Activated B cell treated with CpG ODN at 0.5 μM for 24 hours (primary cell): ENCODE data around the gene SRGAP3. TPM values are rescaled to one million over a fixed set of nuclear protein-coding genes. Genes with fewer than 3 reads are reported as not detected.

ENCODE experiments used
- ATAC-seq: fragments of 200-7000 bp; cut with Tn5 transposase; one replicate; pipeline ENCODE4 v1.10.0; 2021; ENCODE audit warnings: low read depth, mild to moderate bottlenecking, moderate library complexity
- CTCF ChIA-PET: fragments of 350-600 bp; sonication (Branson Sonifier 250); formaldehyde crosslinking; loops from one replicate; lab custom pipeline; 2021; ENCODE audit warnings: antibody characterized with exemption; lab: Charles Lee
- POLR2A ChIA-PET: fragments of 350-600 bp; sonication (Branson Sonifier 250); formaldehyde crosslinking; loops from one replicate; lab custom pipeline; 2021; ENCODE audit warnings: antibody characterized with exemption; lab: Charles Lee
- DNase-seq: peaks from one replicate; pipeline ENCODE4 v3.0.0; 2022
- H3K27ac Mint-ChIP-seq: one replicate; pipeline ENCODE4 v1.8.0; 2020; ENCODE audit warnings: mixed read lengths
- H3K27me3 Mint-ChIP-seq: one replicate; pipeline ENCODE4 v1.8.0; 2021; ENCODE audit warnings: mixed read lengths
- H3K36me3 Mint-ChIP-seq: one replicate; pipeline ENCODE4 v1.8.0; 2021; ENCODE audit warnings: low read depth, mixed read lengths
- H3K4me1 Mint-ChIP-seq: one replicate; pipeline ENCODE4 v1.8.0; 2021; ENCODE audit warnings: mixed read lengths
- H3K4me3 Mint-ChIP-seq: one replicate; pipeline ENCODE4 v1.8.0; 2020; ENCODE audit warnings: mild to moderate bottlenecking, mixed read lengths
- H3K9me3 Mint-ChIP-seq: one replicate; pipeline ENCODE4 v1.8.0; 2020; ENCODE audit warnings: mixed read lengths
- CTCF ChIP-seq: fragments of 200-600 bp; IDR thresholded peaks from one replicate; pipeline ENCODE4 v1.8.0; 2022; ENCODE audit warnings: antibody characterized with exemption, mild to moderate bottlenecking
- intact Hi-C: fragments of 100-400 bp; cut with micrococcal nuclease; formaldehyde crosslinking; loops from one replicate; pipeline ENCODE4 v1.15.1; 2024
- total RNA-seq: library from RNA; stranded (reverse); gene quantifications from 2 replicates; pipeline ENCODE4 v1.2.3, GENCODE V29; 2022

Gene SRGAP3
- total RNA-seq, 1 donor from 2014 or later = 0.58 TPM

GRCh38 chr3:9108876-9109567 is 140.4 kb downstream of the SRGAP3 start:
- Mint-ChIP-seq H3K4me3 (no peak overlapping the region), H3K36me3 (no peaks in the 10 kb centered on the region), H3K27me3 (peaks cover 11% of the 10 kb centered on the region), H3K27ac (no peak overlapping the region), H3K9me3 (no peaks in the 10 kb centered on the region), H3K4me1 (no peaks in the 10 kb centered on the region)
- CTCF ChIA-PET = no interaction called here
- POLR2A ChIA-PET = no interaction called here
- TF ChIP-seq CTCF = no peak
- no peak for ATAC-seq
- intact Hi-C loops = no loop called here
- no peak for DNase-seq

DNA sequence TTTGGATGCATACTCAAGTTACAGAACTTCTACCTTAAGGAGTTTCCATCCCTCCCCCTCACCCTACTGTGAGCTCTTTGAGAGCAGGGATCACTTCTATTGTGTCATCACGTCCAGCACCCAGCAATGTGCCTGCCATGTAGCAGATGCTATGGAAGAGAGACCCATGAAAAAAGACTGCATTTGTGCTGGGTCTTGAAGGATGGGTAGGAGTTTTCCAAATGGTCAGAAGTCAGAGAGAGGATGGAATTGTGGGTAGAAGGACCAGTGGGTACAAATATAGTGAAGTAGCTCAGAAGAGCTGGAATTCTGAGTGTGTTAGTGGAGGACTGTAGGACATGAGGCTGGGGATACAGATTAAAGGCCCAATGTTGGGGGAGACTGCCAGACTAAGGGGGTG is 141.7 kb downstream of the SRGAP3 start:
- Mint-ChIP-seq H3K9me3 (no peaks in the 10 kb centered on the region), H3K4me1 (no peaks in the 10 kb centered on the region), H3K36me3 (no peaks in the 10 kb centered on the region), H3K27me3 (peaks cover 11% of the 10 kb centered on the region), H3K4me3 (no peak overlapping the region), H3K27ac (no peak overlapping the region)
- intact Hi-C loops = no loop called here
- ATAC-seq = no peak
- ChIA-PET POLR2A (no interaction called here), CTCF (no interaction called here)
- no peak for DNase-seq
- no peak for TF ChIP-seq CTCF

DNA sequence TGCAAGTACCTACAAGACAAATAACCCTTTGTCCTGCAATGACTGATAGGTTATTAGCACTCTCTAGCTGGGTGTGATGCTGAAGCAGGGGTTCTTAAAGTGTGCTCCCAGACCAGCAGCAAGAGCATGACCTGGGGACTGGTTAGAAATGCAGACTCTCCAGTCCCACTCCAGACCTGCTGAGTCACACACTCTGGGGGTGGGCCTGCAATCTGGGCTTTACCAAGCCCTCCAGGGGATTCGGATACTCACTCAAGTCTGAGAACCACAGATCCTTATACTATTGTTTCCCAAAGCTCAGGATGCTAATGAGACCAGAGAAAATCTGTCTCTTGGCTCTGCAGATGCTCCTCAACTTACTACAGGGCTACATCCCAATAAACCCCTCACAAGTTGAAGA is 144.0 kb downstream of the SRGAP3 start:
- H3K27ac Mint-ChIP-seq = no peak overlapping the region
- intact Hi-C loops = no loop called here
- no peak for DNase-seq
- no peak overlapping the region for H3K4me3 Mint-ChIP-seq
- ATAC-seq = no peak
- no peaks in the 10 kb centered on the region for H3K4me1 Mint-ChIP-seq
- ChIA-PET CTCF (no interaction called here), POLR2A (no interaction called here)
- H3K27me3 Mint-ChIP-seq = peaks cover 9% of the 10 kb centered on the region
- H3K9me3 Mint-ChIP-seq = no peaks in the 10 kb centered on the region
- H3K36me3 Mint-ChIP-seq = no peaks in the 10 kb centered on the region
- TF ChIP-seq CTCF = no peak

DNA sequence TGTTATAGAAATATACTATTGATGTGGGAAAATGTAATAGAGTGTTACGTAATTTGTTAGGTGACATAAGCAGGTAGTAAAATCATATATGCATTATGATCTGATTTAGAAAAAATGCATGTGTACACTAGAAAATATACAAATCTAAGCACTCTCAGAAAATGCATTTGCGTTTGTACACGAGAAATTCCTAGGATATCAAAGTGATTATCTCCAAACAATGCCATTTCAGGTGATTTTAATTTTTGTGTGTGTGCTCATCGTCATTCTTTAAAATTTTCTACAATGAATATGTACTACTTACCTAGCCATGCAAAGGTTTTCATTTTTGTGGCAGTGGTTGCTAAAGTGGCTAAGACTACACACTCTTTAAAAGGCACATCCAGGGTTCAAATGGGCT is 145.3 kb downstream of the SRGAP3 start:
- no peaks in the 10 kb centered on the region for H3K36me3 Mint-ChIP-seq
- CTCF ChIA-PET = no interaction called here
- no peak for DNase-seq
- intact Hi-C loops = no loop called here
- ATAC-seq = no peak
- POLR2A ChIA-PET = no interaction called here
- H3K9me3 Mint-ChIP-seq = no peaks in the 10 kb centered on the region
- peaks cover 2% of the 10 kb centered on the region for H3K27me3 Mint-ChIP-seq
- H3K4me3 Mint-ChIP-seq = no peak overlapping the region
- H3K4me1 Mint-ChIP-seq = no peaks in the 10 kb centered on the region
- H3K27ac Mint-ChIP-seq = no peak overlapping the region
- TF ChIP-seq CTCF = no peak

- ATAC-seq (no peak), DNase-seq (no peak)
- Mint-ChIP-seq H3K27ac (no peak overlapping the region), H3K4me1 (no peaks in the 10 kb centered on the region), H3K27me3 (peaks cover 7% of the 10 kb centered on the region), H3K4me3 (no peak overlapping the region), H3K9me3 (no peaks in the 10 kb centered on the region), H3K36me3 (no peaks in the 10 kb centered on the region)
- TF ChIP-seq CTCF = no peak
- intact Hi-C loops = no loop called here
- CTCF ChIA-PET = no interaction called here
- POLR2A ChIA-PET = no interaction called here
Measured at GRCh38 chr3:9102240-9102981, 147.0 kb downstream of the SRGAP3 start.
